HG02623 (cell line): Measurements from ENCODE around the gene NADK.
A peak's percentile ranks its signal among the peaks of the same experiment; 100 is the strongest.
"Not testable (repeated sequence)": the region's sequence is repeated elsewhere in the genome, so short reads cannot be mapped to it uniquely, and the experiment has no call there.

Experiments
- ATAC-seq: cut with Tn5 transposase; IDR thresholded peaks from one replicate; pipeline ENCODE4 v1.9.1; 2021; ENCODE audit warnings: moderate library complexity; ENCODE audit not compliant: unreplicated experiment

The NADK gene

DNA sequence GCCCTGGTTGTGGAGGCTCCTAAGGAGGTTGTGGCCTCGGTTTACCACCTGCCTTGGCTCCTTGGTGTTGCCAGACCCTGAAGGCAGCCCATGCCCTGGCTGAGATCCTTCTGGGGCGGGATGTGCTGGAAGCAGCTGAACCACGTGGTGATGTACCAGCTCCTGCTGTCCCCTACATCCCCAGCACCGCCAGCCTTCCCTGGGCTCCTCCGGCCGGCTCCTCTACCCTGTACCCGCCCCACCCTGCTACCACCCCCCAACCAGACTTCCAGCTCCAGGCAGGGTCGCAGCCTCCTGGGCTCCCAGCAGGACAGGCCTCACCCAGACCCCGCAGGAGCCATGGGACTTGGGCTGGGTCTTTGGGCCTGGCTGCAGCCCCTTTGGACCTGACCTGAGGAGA lies 28.3 kb downstream of the NADK start:
- not testable (repeated sequence) for ATAC-seq

DNA sequence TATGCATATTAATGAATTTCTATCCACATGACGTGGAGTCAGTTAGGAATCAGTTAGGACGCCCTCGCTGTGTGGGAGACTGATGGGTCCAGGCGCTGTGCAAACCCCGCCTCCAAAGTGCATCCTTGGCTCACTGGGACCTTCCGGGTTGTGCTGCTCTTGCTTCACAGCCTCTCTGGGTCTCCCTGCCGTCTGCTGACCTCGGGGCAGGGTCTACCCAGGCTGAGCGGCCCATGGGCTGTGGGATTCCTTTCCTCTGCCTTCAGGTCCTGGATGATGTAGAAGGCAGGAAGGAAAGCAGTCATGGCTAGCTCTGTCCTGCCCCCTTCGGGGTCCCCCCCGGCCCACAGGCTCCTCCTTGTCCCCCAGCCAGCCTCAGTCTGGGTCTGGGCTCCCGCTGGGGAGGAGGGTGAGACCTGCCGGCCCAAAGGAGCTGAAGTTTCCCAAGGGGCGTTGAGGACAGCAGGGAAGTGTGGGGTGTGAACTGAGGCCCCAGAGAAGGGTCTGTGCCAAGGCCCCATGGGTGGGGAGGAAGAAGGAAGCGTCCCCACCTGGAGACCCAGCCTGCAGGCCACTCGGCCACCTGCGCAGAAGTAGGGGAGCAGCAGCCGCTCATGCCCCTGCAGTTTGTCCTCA lies 29.5 kb downstream of the NADK start:
- no peak for ATAC-seq

DNA sequence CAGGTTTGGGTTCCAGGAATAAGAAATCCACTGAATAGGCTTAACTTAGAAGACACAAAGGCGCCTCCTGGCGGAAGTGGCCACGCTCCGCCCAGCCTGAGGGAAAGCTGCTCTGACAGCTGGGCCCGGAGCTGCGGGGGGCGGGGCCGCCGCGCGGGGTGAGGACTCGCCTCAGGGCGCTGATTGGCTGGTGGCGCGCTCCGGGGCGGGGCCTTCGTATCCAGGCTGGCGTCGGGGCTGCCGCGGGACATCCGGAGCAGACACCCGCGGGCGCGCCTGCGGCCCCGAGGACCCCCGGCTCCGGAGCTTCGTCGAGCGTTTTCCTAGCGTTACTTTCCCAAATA lies 31.7 kb downstream of the NADK start:
- peak; percentile 87 for ATAC-seq

DNA sequence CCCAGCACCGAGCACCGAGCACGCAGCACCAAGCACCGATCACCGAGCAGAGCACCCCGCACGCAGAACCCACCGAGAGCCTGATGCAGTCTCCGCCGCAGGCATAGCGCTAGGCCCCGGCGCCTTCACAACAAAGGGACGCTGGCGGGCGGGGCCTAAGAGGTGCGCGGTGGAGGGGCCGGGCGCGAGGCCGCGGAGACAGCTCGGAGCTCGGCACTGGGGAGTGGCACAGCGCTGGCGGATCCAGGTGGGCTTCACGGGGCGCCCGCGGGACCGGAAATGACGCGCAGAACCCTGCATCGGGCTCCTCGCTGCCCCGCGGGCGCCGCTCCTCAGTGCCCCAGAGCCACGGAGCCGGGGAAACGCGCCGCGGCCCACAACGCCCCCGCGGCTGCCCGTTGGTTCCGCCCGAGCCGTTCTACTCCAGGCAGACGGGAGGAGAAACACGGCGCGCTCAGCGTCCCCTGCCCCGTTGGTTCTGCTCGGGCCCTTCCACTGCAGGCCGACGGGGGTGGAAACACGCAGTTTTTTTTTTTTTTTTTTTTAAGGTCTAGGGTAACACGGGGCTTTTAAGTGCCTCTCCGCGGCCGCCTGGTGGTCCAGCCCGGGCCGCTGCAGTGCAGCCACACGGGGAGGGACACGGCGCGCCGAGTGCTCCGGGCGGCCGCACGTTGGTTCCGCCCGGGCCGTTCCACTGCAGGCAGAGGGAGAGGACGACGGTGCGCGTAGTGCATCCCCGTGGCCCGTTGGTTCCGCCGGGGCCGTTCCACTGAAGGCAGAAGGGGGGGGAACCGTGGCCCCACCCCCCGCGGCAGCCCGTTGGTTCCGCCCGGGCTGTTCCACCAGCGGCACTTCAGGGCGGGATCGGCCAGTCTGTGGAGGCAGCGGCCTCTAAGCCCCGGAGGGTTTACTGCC lies 32.4 kb downstream of the NADK start:
- ATAC-seq = peak; percentile 46

DNA sequence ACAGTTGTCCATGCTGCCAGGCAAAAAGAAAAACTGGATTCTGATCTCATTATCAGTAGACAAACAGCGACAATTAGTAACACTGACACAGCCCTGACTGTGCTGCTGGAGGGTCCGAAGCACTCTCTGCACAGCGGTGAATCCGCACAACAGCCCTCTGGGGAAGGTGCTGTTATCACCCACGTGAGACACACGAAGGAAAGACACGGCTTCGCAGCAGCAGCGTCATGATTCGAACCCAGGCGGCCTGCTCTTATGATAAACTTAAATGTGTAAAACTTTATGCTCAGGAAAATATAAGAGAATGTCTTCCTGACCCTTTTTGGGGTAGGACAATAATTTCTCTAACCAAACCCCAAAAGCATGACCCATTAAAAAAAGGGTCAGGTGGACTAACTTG lies 35.7 kb downstream of the NADK start:
- ATAC-seq = not testable (repeated sequence)

DNA sequence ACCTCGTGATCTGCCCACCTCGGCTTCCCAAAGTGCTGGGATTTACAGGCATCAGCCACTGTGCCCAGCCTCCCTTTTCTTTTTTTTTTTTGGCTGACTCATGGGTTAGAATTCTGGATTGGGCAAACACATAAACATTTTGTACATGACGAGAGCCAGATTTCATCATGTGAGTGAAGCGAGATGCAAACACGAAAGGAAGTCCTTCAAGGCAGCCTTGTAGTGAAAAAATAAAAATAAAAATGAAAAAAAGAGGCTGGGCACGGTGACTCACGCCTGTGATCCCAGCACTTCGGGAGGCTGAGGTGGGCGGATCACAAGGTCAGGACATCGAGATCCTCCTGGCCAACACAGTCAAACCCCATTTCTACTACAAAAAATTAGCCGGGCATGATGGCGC lies 37.3 kb downstream of the NADK start:
- ATAC-seq = not testable (repeated sequence)

DNA sequence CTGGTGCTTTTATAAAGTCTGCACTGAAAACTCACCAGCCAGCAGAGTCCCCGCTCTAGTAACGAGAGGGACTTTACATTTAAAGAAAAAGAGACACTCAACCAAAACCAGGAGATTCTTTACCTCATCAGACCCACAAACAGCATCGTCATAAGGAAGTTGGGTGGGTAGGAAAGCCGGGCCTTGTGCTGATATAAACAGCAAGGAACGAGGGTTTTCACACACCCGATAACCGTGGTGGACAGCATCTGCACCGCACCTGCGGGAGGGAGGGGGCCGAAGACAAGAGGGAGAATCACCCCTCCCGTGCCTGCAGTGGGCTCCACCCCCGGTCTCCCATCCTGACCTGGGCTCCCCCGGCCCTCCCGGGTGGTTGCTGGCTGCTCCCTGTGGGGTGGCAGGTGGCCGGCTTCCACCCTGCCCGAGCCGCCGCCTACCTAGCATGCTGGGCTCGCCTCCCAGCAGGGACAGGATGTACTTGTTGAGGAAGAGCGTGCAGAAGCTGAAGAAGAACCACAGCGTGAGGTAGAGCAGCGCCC lies 39.4 kb downstream of the NADK start:
- not testable (repeated sequence) for ATAC-seq

DNA sequence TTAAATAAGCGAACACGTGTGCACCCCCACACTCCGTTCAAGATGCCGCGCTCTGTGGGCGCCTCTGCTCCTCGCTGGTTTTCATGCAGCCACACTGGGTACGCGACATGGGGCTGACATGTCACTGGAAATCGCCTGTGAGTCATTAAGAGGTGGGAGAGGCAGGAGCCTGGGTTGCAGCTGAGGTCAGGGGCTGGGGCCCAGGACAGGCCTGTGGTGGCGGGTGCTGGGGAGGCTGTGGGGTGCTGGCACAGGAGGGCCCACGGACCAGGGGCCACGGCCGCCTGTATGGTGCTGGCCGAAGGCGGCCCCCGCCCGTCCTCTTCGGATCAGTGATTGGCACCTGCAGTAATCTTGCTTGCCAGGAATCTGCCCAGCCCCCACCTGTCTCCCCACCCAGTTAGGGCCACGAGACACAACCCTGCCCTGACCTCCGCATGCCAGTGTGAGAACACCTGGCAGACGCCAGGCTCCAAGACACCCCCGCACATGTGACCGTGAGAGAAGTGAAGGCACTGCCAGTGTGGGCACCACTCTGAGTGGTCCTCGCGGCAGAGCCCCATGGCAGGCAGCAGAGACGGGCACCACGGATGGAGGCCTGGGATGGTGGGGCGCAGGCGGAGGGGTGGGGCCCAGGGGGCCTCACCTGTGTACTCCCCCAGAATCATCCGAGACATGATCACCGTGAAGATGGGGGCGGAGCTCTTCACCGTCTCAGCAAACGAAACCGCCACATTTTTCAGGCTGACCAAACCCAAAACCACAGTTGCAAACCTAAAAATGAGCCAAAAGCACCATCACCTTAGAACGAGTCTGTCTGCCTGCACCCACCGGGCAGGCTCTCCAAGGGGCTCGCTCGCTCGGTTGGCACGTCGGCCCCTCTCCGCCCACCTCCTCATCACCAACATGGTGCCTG lies 40.3 kb downstream of the NADK start:
- ATAC-seq = not testable (repeated sequence)

DNA sequence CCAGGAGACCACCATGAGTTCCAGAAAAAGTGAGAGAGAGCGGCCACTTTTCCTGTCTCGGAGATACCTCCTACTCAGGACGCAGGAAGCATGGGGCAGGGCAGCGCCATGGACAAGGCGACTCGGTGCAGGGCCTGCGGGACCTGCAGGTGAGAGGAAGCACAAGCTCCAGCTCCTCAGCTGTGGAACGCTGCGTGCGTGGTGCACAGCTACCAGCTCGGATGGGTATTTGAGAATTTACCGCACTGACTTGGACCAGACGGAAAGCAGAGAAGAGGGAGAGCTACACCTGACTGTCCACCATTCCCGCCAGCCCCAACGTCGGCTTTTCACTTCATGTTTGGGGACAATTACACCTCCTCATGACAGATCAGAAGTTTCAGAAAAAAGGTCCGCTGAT lies 45.9 kb downstream of the NADK start:
- no peak for ATAC-seq

DNA sequence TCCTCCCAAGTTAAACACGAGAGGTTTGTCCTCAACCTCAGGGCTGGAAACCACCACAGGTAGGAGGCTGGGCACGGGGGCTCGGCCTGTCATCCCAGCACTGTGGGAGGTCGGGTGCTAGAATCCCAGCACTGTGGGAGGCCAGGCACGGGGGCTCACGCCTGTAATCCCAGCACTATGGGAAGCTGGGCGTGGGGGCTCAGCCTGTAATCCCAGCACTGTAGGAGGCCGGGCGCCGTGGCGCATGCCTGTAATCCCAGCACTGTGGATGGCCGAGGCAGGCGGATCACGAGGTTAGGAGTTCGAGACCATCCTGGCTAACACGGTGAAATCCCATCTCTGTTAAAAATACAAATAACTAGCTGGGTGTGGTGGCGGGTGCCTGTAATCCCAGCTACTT lies 47.4 kb downstream of the NADK start:
- no peak for ATAC-seq

DNA sequence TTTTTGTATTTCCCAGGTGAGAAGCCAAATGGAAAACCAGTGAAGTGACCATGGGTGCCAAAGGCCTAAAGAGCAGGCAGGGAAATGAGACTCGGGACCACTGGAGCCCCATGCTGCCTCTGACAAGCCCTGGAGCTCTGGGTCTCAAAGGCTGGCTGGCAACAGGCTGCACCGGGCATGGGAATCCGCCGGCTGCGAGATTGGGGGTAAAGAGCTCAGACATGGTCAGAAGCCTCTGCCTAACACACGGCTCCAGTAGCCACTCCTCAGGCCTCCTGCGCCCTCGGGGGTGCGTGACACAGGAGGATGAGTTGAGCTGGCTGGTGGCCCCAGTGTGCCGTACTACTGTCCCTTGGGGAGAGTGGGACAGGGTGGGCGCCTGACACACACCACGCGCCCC lies 48.0 kb downstream of the NADK start:
- ATAC-seq = not testable (repeated sequence)

DNA sequence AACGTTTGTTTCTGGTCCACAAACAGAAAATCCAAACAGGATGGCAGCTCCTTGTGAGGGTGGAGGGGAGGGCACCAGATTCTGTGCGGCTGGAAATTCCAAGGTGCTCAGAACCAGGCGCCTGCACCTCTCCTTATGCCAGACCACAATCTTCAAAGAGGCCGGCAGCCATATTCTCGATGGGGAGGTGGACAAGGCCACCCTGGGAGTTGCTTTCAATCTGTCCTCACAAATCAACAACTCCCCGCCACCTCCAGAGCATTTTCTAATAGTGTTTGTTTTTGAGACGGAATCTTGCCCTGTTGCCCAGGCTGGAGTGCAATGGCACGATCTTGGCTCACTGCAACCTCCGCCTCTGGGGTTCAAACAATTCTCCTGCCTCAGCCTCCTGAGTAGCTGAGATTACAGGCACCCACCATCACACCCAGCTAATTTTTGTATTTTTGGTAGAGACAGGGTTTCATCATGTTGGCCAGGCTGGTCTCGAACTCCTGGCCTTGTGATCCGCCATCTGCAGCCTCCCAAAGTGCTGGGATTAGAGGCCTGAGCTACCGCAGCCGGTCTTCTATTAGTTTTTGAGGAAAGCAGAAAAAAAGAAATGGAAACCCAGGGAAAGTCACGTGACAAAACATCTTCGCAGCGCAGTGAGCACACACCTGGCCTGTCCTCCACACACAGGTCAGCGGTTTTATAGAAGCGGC lies 49.0 kb downstream of the NADK start:
- not testable (repeated sequence) for ATAC-seq

DNA sequence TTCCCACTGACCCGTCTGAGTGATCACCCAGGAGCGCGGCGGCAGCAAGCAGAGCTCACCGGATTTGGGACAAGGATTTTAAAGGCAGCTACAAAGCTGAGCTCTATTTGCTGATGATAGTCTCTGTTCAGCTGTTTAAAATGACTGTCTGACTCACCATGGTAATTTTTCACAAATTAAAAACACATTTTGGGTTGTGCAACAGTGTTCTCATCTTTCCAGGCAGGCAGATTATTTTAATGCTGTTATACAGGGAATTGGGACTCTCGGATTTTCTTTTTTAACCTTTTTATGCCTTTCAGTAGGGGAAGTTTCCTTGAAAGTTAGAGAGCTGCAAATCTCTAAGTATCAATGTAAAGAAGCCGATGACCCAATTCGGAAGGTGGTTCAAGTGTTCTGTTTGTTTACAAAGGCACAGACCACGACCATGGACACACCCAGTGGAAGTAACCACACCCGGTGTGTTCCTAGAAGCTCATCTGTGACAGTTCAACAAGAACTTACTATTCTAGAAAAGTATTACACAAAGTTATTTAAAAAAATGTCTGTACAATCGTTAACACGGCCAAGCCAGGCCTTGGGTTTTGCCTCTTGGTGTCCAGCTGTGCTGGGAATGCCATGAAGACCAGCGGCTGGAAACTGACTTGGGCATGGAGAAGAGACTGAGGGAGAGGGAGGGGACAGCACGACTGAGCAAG lies 49.8 kb downstream of the NADK start:
- not testable (repeated sequence) for ATAC-seq

DNA sequence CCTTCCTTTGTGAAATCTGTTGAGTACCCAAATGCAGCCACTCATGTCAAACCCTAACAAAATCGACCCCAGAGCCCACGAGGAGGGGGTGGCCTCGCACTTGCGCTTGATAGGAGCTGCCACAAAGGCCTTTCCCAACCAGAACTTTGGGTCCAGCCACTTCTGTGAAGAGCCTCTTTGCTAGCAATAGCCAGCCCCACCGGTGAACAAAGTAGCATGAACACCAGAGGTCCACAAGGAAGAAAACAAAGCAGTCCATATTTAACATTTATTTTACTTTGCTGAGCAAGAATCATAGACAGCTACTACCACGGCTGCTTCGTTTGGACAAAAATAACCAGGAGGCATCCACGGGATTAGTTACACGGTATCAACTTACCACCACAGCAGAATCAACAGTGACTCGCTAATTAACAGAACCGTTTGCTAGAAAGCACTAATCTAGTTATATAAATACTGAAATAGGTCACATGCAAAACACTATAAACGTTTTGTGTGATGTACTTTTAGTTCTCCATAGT lies 51.1 kb downstream of the NADK start:
- ATAC-seq = not testable (repeated sequence)

DNA sequence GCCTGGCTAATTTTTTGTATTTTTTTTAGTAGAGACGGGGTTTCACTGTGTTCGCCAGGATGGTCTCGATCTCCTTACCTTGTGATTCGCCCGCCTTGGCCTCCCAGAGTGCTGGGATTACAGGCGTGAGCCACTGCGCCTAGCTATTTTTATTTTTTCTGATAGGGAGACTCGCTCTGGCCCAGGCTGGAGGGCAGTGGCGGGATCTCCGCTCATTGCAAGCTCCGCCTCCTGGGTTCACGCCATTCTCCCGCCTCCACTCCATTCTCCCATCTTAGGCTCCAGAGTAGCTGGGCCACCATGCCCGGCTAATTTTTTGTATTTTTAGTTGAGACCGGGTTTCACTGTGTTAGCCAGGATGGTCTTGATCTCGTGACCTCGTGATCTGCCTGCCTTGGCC lies 52.2 kb downstream of the NADK start:
- ATAC-seq = not testable (repeated sequence)

DNA sequence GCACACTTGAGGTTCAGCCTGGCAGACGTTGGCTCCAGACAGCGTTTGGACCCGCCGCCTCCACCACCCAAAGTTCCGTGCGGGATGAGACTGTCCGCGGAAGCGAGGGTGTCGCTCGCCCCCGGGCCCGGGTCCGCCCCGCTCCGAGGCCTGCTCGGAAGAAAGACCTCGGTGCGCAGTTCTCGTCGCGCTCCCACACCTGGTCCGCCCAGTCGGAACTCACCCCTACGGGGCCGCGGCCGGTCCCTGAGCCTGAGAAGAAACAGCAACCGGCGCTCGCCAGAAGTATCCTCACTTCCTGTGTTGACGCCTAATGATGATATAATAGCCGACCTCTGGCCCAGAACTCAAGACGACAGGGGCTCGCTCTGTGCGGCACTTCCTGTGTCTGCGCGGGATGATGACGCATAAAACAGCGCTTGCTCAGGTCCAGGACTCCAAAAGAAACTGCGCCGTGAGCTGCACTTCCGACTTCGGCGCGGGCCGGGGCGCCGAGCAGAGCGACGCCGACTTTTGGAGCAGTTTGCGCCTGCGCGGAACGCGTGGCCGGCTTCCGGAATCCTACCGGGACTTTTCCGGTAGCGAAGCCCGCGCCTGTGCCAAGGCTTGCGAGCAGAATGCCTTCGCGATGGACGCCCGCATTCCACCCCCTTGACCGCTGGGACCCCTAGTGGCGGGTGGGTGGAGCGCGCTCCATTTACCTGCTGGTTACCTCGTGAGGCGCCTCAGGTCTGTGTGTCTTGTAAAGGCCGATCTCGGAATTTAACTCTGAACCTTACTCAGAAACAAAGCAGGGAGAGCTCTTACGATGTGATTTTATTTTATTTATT lies 54.0 kb downstream of the NADK start, which contains the start of gene CDK11A:
TSS of gene CDK11A (minus strand) at position 323 of the 830 bp plus-strand sequence. CDS start 1,539 bp downstream, outside the sequence.
- peak; percentile 89 for ATAC-seq

DNA sequence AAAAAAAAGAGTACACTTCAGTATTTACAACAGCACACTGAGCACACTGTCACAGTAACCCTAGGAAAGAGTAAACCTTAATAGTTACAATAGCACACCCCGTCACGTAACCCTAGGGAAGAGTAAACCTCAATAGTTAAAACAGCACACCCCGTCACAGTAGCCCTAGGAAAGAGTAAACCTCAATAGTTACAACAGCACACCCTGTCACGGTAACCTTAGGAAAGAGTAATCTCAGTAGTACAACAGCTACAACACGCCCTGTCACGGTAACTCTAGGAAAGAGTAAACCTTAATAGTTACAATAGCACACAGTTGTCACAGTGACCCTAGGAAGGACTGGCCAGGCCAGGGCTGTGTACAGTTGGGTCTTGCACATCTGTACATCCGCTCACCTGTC lies 57.1 kb downstream of the NADK start:
- no peak for ATAC-seq

DNA sequence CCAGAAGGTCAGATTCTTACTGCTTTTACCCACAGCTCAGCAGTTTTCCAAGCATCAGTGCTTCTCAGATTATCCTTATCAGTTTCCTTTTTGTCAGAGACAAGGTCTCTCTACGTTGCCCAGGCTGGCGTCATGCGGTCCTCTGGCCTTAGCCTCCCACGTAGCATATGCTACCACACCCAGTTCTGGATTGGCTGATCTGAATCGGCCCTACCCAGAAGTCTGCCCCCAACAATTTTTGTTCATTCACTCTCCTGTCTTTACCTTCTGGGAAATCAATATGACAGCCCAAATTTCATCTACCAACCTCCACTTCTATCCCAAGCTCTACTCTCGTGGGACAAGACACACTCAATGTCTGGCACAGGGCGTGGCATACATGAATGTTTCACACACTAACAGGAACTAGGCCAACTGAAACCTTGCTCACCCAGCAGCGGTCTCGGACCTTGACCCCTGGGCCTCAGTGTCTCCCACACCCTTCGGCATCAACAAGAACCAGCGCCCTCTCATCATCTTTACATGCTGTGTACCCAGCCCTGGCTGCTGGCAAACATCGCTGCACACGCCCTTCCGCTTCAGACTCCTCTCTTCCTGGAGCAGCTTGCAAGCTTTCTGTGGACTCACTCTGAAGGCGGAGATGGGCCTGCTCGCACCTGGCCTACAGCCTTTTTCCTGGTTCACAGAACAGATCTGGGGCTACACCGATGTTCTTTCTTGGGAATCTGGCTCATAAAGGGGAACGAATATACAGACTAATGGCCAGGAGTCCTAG lies 63.0 kb downstream of the NADK start:
- not testable (repeated sequence) for ATAC-seq
